Gastroesophageal sphincter (tissue), 4 donors: ENCODE data around the gene GMDS. TPM values are rescaled to one million over a fixed set of nuclear protein-coding genes. Genes with fewer than 3 reads are reported as not detected.

Experiments
- ATAC-seq: fragments of 150-250 bp; one replicate; pipeline ENCODE4 v1.9.1; 2016; ENCODE audit warnings: mild to moderate bottlenecking, moderate library complexity
- H3K27ac ChIP-seq, 4 donors: fragments of 200-600 bp; sonication (generic) in 3 of 4; 1 replicate in 3 of 4; 2 replicates in 1 of 4; pipeline ENCODE4 v1.5.1; 2016 to 2019
- H3K27me3 ChIP-seq: fragments of 200-600 bp; sonication (generic); one replicate; pipeline ENCODE4 v1.5.1; 2019
- H3K36me3 ChIP-seq, 2 donors: fragments of 200-600 bp; sonication (generic); one replicate each; pipeline ENCODE4 v1.5.1; 2019; ENCODE audit warnings: control low read depth in 1 of 2
- H3K4me1 ChIP-seq, 3 donors: fragments of 200-600 bp; sonication (generic); 1 replicate in 2 of 3; 2 replicates in 1 of 3; pipeline ENCODE4 v1.5.1; 2016 to 2019; ENCODE audit warnings: control low read depth in 2 of 3
- H3K4me3 ChIP-seq, 2 donors: fragments of 200-600 bp; sonication (generic); one replicate each; pipeline ENCODE4 v1.5.1; 2019; ENCODE audit warnings: mild to moderate bottlenecking in 1 of 2, moderate library complexity in 1 of 2
- H3K9me3 ChIP-seq, 3 donors: fragments of 200-600 bp; sonication (generic); one replicate each; pipeline ENCODE4 v1.5.1; 2017 to 2019; ENCODE audit warnings: control low read depth in 2 of 3
- EP300 ChIP-seq: sonication (generic); formaldehyde crosslinking; IDR thresholded peaks from one replicate; pipeline ENCODE4 v1.6.1; 2017; ENCODE audit warnings: antibody characterized with exemption, mild to moderate bottlenecking
- POLR2A ChIP-seq, 2 donors: fragments of 450-650 bp; IDR thresholded peaks; one replicate each; pipeline ENCODE4 v1.6.1; 2017; ENCODE audit warnings: antibody characterized with exemption in 2 of 2, mild to moderate bottlenecking in 2 of 2, moderate library complexity in 1 of 2
- POLR2AphosphoS5 ChIP-seq: sonication (generic); formaldehyde crosslinking; IDR thresholded peaks from one replicate; pipeline ENCODE4 v1.6.1; 2017; ENCODE audit warnings: antibody characterized with exemption
- WGBS, 2 donors: methylation state at CpG; one replicate each; pipeline ENCODE4 v1.1.5; 2018; ENCODE audit warnings: low coverage in 1 of 2; 5-methylcytosine and 5-hydroxymethylcytosine counted together
- total RNA-seq, 4 donors: library from RNA; depleted of rRNA; stranded (reverse); fragments of >200 nt; gene quantifications; one replicate each; pipeline ENCODE4 v1.1.0, GENCODE V29; 2016
- TF ChIP-seq, protein P1 (sequence below), 4 experiments: fragments of 200-600 bp in 2 of 4; fragments of 450-650 bp in 2 of 4; sonication (generic) in 1 of 4; IDR thresholded peaks; one replicate each; pipeline ENCODE4 v1.5.1; 2017 to 2019; ENCODE audit warnings: antibody characterized with exemption in 4 of 4, mild to moderate bottlenecking in 2 of 4, moderate library complexity in 2 of 4

GMDS gene
- total RNA-seq, 4 donors from 2014 or later = 5.0 to 14.7 (median 6.4) TPM

GRCh38 chr6:2149361-2150006 lies 95.9 kb downstream of the GMDS start:
- 77 to 78% methylated on average over 5 to 9 of the region's 9 CpGs for WGBS, 2 donors
- Histone ChIP-seq H3K4me3 (no peak overlapping the region), H3K36me3 (no peaks in the 10 kb centered on the region), H3K4me1 (peaks cover 0 to 6% (median 0%) of the 10 kb centered on the region in 3 donors), H3K9me3 (no peaks in the 10 kb centered on the region), H3K27me3 (no peaks in the 10 kb centered on the region), H3K27ac (no peak overlapping the region)
- no peak for ATAC-seq
- TF ChIP-seq EP300 = no peak
- TF ChIP-seq, protein P1, sequence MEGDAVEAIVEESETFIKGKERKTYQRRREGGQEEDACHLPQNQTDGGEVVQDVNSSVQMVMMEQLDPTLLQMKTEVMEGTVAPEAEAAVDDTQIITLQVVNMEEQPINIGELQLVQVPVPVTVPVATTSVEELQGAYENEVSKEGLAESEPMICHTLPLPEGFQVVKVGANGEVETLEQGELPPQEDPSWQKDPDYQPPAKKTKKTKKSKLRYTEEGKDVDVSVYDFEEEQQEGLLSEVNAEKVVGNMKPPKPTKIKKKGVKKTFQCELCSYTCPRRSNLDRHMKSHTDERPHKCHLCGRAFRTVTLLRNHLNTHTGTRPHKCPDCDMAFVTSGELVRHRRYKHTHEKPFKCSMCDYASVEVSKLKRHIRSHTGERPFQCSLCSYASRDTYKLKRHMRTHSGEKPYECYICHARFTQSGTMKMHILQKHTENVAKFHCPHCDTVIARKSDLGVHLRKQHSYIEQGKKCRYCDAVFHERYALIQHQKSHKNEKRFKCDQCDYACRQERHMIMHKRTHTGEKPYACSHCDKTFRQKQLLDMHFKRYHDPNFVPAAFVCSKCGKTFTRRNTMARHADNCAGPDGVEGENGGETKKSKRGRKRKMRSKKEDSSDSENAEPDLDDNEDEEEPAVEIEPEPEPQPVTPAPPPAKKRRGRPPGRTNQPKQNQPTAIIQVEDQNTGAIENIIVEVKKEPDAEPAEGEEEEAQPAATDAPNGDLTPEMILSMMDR (IDR thresholded peaks at IDR 0.05) = no peak
- no peak for TF ChIP-seq POLR2AphosphoS5
- no peak for TF ChIP-seq POLR2A (IDR thresholded peaks at IDR 0.05)

- H3K9me3 ChIP-seq = no peaks in the 10 kb centered on the region
- 94 to 98% methylated on average over 7 of the region's 8 CpGs for WGBS, 2 donors
- H3K27ac ChIP-seq = no peak overlapping the region
- no peak overlapping the region for H3K4me3 ChIP-seq
- ATAC-seq = no peak
- no peaks in the 10 kb centered on the region for H3K36me3 ChIP-seq
- peaks cover 0 to 6% (median 0%) of the 10 kb centered on the region in 3 donors for H3K4me1 ChIP-seq
- no peaks in the 10 kb centered on the region for H3K27me3 ChIP-seq
- TF ChIP-seq POLR2A (IDR thresholded peaks at IDR 0.05) (no peak), EP300 (no peak), POLR2AphosphoS5 (no peak)
- TF ChIP-seq, protein P1 (IDR thresholded peaks at IDR 0.05) = no peak
Measured at GRCh38 chr6:2148748-2149147, 96.7 kb downstream of the GMDS start.

- Histone ChIP-seq H3K27me3 (no peaks in the 10 kb centered on the region), H3K4me1 (peaks cover 0 to 6% (median 0%) of the 10 kb centered on the region in 3 donors), H3K4me3 (no peak overlapping the region), H3K27ac (no peak overlapping the region), H3K9me3 (no peaks in the 10 kb centered on the region), H3K36me3 (no peaks in the 10 kb centered on the region)
- TF ChIP-seq EP300 = no peak
- TF ChIP-seq, protein P1 (IDR thresholded peaks at IDR 0.05) = no peak
- no peak for TF ChIP-seq POLR2AphosphoS5
- no peak for TF ChIP-seq POLR2A (IDR thresholded peaks at IDR 0.05)
- 52 to 68% methylated on average over 6 of the region's 6 CpGs for WGBS, 2 donors
- ATAC-seq = no peak
Measured at GRCh38 chr6:2147766-2148448, 97.5 kb downstream of the GMDS start.

DNA sequence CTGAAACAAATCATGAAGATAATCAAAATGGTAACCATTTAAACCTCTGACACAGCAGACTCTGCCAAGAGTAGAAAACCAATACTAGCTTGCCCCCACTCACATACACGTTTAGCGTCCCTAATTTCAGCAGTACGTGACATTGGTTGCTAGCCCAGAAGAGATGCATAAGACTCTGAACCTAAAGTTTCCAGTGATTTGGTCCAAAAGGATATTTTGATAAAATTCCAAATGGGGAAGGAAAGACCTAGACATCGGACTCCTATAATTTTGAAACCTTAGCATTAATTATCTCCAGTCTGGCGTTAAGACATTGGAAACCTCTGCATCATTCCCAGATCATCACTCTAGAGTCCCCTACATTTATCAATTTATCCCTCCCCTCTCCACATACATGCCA lies 98.1 kb downstream of the GMDS start:
- WGBS, 2 donors = 75 to 85% methylated on average over 4 to 5 of the region's 5 CpGs
- no peaks in the 10 kb centered on the region for H3K9me3 ChIP-seq
- H3K36me3 ChIP-seq = no peaks in the 10 kb centered on the region
- peaks cover 0 to 6% (median 0%) of the 10 kb centered on the region in 3 donors for H3K4me1 ChIP-seq
- ATAC-seq = no peak
- no peak overlapping the region for H3K27ac ChIP-seq
- no peaks in the 10 kb centered on the region for H3K27me3 ChIP-seq
- no peak overlapping the region for H3K4me3 ChIP-seq
- TF ChIP-seq, protein P1 (IDR thresholded peaks at IDR 0.05) = no peak
- TF ChIP-seq POLR2A (IDR thresholded peaks at IDR 0.05) (no peak), EP300 (no peak), POLR2AphosphoS5 (no peak)

DNA sequence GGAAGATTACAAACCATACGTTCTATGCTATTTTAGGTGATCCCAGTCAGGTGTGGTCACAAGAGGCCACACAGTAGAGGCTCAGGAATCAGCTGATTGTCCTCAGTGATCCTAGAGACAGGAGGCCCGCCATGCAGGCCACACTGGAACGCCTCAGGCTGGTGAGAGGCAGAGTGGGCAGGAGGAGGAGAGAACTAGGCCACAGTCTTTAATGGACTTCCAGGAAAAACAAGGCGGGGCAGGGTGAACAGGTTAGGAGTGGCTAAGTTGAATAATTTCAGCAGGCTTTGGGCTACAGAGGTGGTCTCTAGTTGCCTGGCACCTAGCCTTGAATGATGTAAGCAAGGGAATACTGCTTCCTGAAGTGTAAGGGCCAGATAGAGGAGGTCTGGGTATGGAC lies 101.2 kb downstream of the GMDS start:
- no peaks in the 10 kb centered on the region for H3K27me3 ChIP-seq
- TF ChIP-seq POLR2A (IDR thresholded peaks at IDR 0.05) (no peak), EP300 (no peak), POLR2AphosphoS5 (no peak)
- TF ChIP-seq, protein P1 (IDR thresholded peaks at IDR 0.05) = no peak
- peaks cover 0 to 6% (median 0%) of the 10 kb centered on the region in 3 donors for H3K4me1 ChIP-seq
- ATAC-seq = no peak
- H3K36me3 ChIP-seq = no peaks in the 10 kb centered on the region
- H3K27ac ChIP-seq = no peak overlapping the region
- H3K9me3 ChIP-seq = no peaks in the 10 kb centered on the region
- H3K4me3 ChIP-seq = no peak overlapping the region
- WGBS, 2 donors = 94 to 100% methylated on average over 3 to 4 of the region's 4 CpGs
